ENCODE results near the gene PACS2. TPM values are rescaled to one million over a fixed set of nuclear protein-coding genes. Genes with fewer than 3 reads are reported as not detected.

Gene PACS2
- total and polyA plus RNA-seq, 2 donors (not counting 3 experiments of a cell fraction or from before 2014, with no cell fraction given), result 52.7 to 86.3 TPM

- H3K4me1 ChIP-seq (ENCODE audit: control insufficient read depth, extremely low read depth, insufficient read depth, low read length), result no peaks in the 10 kb centered on the region
- no peak overlapping the region for H3K4me2 ChIP-seq (ENCODE audit: insufficient read depth, low read length)
- BruUV-seq (replicated peaks), result no TSS peak
- H4K20me1 ChIP-seq (replicated peaks; ENCODE audit: control insufficient read depth, extremely low read depth, insufficient read depth, low read length), result no peaks in the 10 kb centered on the region
- TF ChIP-seq MYC (IDR thresholded peaks at IDR 0.05; ENCODE audit: low read depth, low read length) (no peak), POLR2A (IDR thresholded peaks at IDR 0.05; ENCODE audit: low read depth, low read length) (no peak), FOS (IDR thresholded peaks at IDR 0.05; ENCODE audit: borderline replicate concordance, insufficient read depth, low read length) (no peak), EZH2 (IDR thresholded peaks at IDR 0.05; ENCODE audit: borderline replicate concordance, low read depth, low read length, severe bottlenecking) (no peak), GATA2 (IDR thresholded peaks at IDR 0.05; ENCODE audit: insufficient read depth, insufficient read length, low read depth, low read length) (no peak), CTCF (IDR thresholded peaks at IDR 0.05; ENCODE audit: extremely low read depth in 1 of 2, insufficient read depth in 1 of 2, low read depth in 1 of 2, low read length in 2 of 2) (no peak), MAX (IDR thresholded peaks at IDR 0.05; ENCODE audit: insufficient read depth, insufficient read length) (no peak), JUN (IDR thresholded peaks at IDR 0.05; ENCODE audit: borderline replicate concordance, insufficient read depth, insufficient read length, low read depth) (no peak), POLR2AphosphoS5 (IDR thresholded peaks at IDR 0.05; ENCODE audit: insufficient read depth, low read depth, low read length) (no peak)
- H3K9ac ChIP-seq (replicated peaks; ENCODE audit: extremely low read depth, insufficient read depth, low read length), result no peak overlapping the region
- dilution Hi-C loops (cut with MboI; ENCODE audit: extremely low pct_ligation_motif_present, low sequenced_read_pairs) (no loop called here), intact Hi-C loops (cut with micrococcal nuclease) (loop anchor here (10.0 kb wide), 2 partner anchors 61 to 109 kb away; partner anchors contain the start of genes BTBD6 and MTA1)
- no peaks in the 10 kb centered on the region for H3K9me3 ChIP-seq (replicated peaks; ENCODE audit: control insufficient read depth, insufficient read depth, low read length)
- POLR2A ChIA-PET, result no interaction called here
- H3K27me3 ChIP-seq (ENCODE audit: control insufficient read depth in 2 of 2, insufficient read depth in 2 of 2, low read length in 2 of 2), result no peaks in the 10 kb centered on the region
- no peaks in the 10 kb centered on the region for H3K79me2 ChIP-seq (ENCODE audit: control insufficient read depth, insufficient read depth, low read length)
- no peak overlapping the region for H2AFZ ChIP-seq (ENCODE audit: low read depth, low read length)
- CTCF ChIA-PET, result no interaction called here
- H3K27ac ChIP-seq (ENCODE audit: insufficient read depth, low read depth, low read length), result no peak overlapping the region
- DNase-seq (ENCODE audit: low read depth, low spot score), result no peak
- FAIRE-seq, result no peak
- no peak overlapping the region for H3K4me3 ChIP-seq (replicated peaks in 1 of 3; ENCODE audit: insufficient read depth in 1 of 3, low read depth in 1 of 3, low read length in 3 of 3)
- no peaks in the 10 kb centered on the region for H3K9me1 ChIP-seq (replicated peaks; ENCODE audit: control insufficient read depth, extremely low read depth, insufficient read depth, low read length)
- no peaks in the 10 kb centered on the region for H3K36me3 ChIP-seq (ENCODE audit: control insufficient read depth in 2 of 2, extremely low read depth in 1 of 2, insufficient read depth in 2 of 2, low read length in 2 of 2)
Observed at GRCh38 chr14:105305345-105305744, 9.2 kb upstream of the PACS2 start.
